RWPE2 (cell line): ENCODE results near the gene PLP1.

Source experiments
- ATAC-seq: fragments of 200-7000 bp; cut with Tn5 transposase; 3 replicates; pipeline ENCODE4 v1.9.1; 2021; ENCODE audit warnings: low read depth
- DNase-seq: peaks from one replicate; pipeline ENCODE4 v3.0.0-alpha.2; 2020; ENCODE audit warnings: low spot score
- H3K27ac ChIP-seq: fragments of 450-650 bp; 2 replicates; pipeline ENCODE4 v1.5.1; 2017; ENCODE audit warnings: mild to moderate bottlenecking; ENCODE audit not compliant: poor library complexity, severe bottlenecking
- H3K27me3 ChIP-seq: fragments of 250-450 bp; sonication (Bioruptor Pico); 2 replicates; pipeline ENCODE4 v1.5.1; 2021; ENCODE audit warnings: mild to moderate bottlenecking, moderate library complexity; ENCODE audit not compliant: insufficient read depth, poor library complexity, severe bottlenecking
- H3K36me3 ChIP-seq: fragments of 250-450 bp; sonication (Bioruptor Pico); 2 replicates; pipeline ENCODE4 v1.5.1; 2020; ENCODE audit warnings: low read depth, mild to moderate bottlenecking, moderate library complexity
- H3K4me1 ChIP-seq: fragments of 250-450 bp; sonication (Bioruptor Pico); 2 replicates; pipeline ENCODE4 v1.5.1; 2021; ENCODE audit warnings: mild to moderate bottlenecking, moderate library complexity; ENCODE audit not compliant: insufficient read depth, poor library complexity, severe bottlenecking
- H3K4me3 ChIP-seq: fragments of 250-450 bp; sonication (Bioruptor Pico); 2 replicates; pipeline ENCODE4 v1.5.1; 2021; ENCODE audit warnings: mild to moderate bottlenecking, moderate library complexity; ENCODE audit not compliant: severe bottlenecking
- H3K9me3 ChIP-seq: fragments of 250-450 bp; sonication (Bioruptor Pico); 2 replicates; pipeline ENCODE4 v1.5.1; 2021; ENCODE audit warnings: mild to moderate bottlenecking, moderate library complexity; ENCODE audit not compliant: severe bottlenecking
- CTCF ChIP-seq: fragments of 450-650 bp; IDR thresholded peaks from one replicate; pipeline ENCODE4 v1.5.1; 2017; ENCODE audit warnings: mild to moderate bottlenecking, moderate library complexity; ENCODE audit not compliant: poor library complexity, severe bottlenecking

PLP1 gene

GRCh38 chrX:103780336-103781061, 3.9 kb downstream of the PLP1 start:
- H3K36me3 ChIP-seq: no peaks in the 10 kb centered on the region
- H3K27me3 ChIP-seq: no peaks in the 10 kb centered on the region
- H3K9me3 ChIP-seq: no peaks in the 10 kb centered on the region
- DNase-seq (no peak), ATAC-seq (no peak)
- H3K4me3 ChIP-seq: no peak overlapping the region
- H3K4me1 ChIP-seq: no peaks in the 10 kb centered on the region
- no peak for TF ChIP-seq CTCF
- H3K27ac ChIP-seq: no peak overlapping the region

GRCh38 chrX:103781062-103781402, 4.4 kb downstream of the PLP1 start:
- no peak overlapping the region for H3K27ac ChIP-seq
- H3K9me3 ChIP-seq: no peaks in the 10 kb centered on the region
- no peak for ATAC-seq
- no peaks in the 10 kb centered on the region for H3K36me3 ChIP-seq
- H3K4me1 ChIP-seq: no peaks in the 10 kb centered on the region
- H3K4me3 ChIP-seq: no peak overlapping the region
- H3K27me3 ChIP-seq: no peaks in the 10 kb centered on the region
- no peak for TF ChIP-seq CTCF
- DNase-seq: no peak

DNA sequence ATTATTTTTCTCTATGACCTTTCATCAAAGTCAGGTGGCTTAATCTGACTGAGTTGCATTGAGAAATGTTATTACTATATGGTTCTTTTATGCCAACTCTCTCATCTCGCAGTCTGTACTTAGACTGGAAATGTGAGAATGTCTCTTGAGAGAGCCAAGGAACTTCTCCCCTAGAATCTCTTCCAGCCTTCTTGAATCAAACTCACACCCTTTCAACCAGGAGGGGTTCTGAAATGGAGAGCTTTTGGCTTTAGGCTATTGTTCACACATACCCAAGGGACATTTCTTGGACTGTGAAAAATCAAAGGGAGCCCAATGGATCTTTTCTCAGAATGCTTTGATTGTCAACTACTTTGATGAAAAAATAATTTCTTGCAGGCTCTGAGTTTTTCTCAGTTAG, 5.1 kb downstream of the PLP1 start:
- Histone ChIP-seq H3K27me3 (no peaks in the 10 kb centered on the region), H3K4me1 (no peaks in the 10 kb centered on the region), H3K4me3 (no peak overlapping the region), H3K36me3 (no peaks in the 10 kb centered on the region), H3K9me3 (no peaks in the 10 kb centered on the region), H3K27ac (no peak overlapping the region)
- ATAC-seq (no peak), DNase-seq (no peak)
- TF ChIP-seq CTCF: no peak

GRCh38 chrX:103782640-103783039, 6.0 kb downstream of the PLP1 start:
- Histone ChIP-seq H3K27me3 (no peaks in the 10 kb centered on the region), H3K4me3 (no peak overlapping the region), H3K9me3 (no peaks in the 10 kb centered on the region), H3K36me3 (no peaks in the 10 kb centered on the region), H3K4me1 (no peaks in the 10 kb centered on the region), H3K27ac (no peak overlapping the region)
- DNase-seq: no peak
- no peak for ATAC-seq
- TF ChIP-seq CTCF: no peak

DNA sequence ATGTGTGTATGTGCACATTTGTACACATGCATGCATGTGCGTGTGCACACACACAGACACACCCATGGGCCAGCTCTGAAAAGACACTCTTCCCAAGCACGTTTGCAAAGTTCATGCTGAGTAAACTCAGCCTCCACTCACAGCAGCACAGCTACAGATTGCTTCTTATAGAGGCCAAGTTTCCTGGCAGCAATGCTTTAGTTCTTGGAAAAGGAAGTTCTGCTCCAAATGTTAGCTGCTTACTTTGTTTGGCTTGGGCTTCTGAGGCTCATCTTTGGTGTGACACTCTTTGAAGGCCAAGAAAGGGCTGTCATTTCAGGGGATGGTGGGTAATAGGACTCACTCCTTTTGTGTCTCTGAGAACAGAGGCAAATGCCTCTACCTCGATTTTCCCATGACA, 6.6 kb downstream of the PLP1 start:
- ATAC-seq (no peak), DNase-seq (no peak)
- no peak for TF ChIP-seq CTCF
- Histone ChIP-seq H3K4me3 (no peak overlapping the region), H3K9me3 (no peaks in the 10 kb centered on the region), H3K4me1 (no peaks in the 10 kb centered on the region), H3K27me3 (no peaks in the 10 kb centered on the region), H3K27ac (no peak overlapping the region), H3K36me3 (no peaks in the 10 kb centered on the region)
